IMR-90 (cell line): ENCODE measurements around the gene RNF212. TPM values are rescaled to one million over a fixed set of nuclear protein-coding genes. Genes with fewer than 3 reads are reported as not detected.

Experiments used
- ATAC-seq: fragments of 200-7000 bp; cut with Tn5 transposase; 2 replicates; pipeline ENCODE4 v1.9.1; 2020; ENCODE audit warnings: low read depth, mild to moderate bottlenecking, moderate library complexity
- BruUV-seq: library from RNA; stranded (reverse); fragments of 400-500 nt; replicated peaks from 2 replicates; lab custom pipeline; 2021; lab: Mats Ljungman, UMichigan
- CTCF ChIA-PET: fragments of 300-600 bp; formaldehyde crosslinking; extraction: SDS; loops from one replicate; lab custom pipeline; 2021; ENCODE audit warnings: antibody characterized with exemption; lab: Yijun Ruan, JAX
- POLR2A ChIA-PET: fragments of 300-600 bp; sonication (Branson Sonifier 250); formaldehyde crosslinking; loops from one replicate; lab custom pipeline; 2022; ENCODE audit warnings: antibody characterized with exemption; ENCODE audit not compliant: unreplicated experiment; lab: Charles Lee
- DNase-seq: peaks from one replicate; pipeline ENCODE4 v3.0.0; 2013
- H2AFZ ChIP-seq: replicated peaks from 2 replicates; pipeline ENCODE3; 2013; ENCODE audit warnings: low read length, mild to moderate bottlenecking; ENCODE audit not compliant: poor library complexity
- H2AK5ac ChIP-seq: 2 replicates; pipeline ENCODE4 v1.6.1; 2013; ENCODE audit warnings: low read depth, low read length, inconsistent platforms
- H2AK9ac ChIP-seq: replicated peaks from 2 replicates; pipeline ENCODE3; 2013; ENCODE audit warnings: mild to moderate bottlenecking, low read depth, low read length, moderate library complexity; ENCODE audit not compliant: poor library complexity
- H2BK120ac ChIP-seq: 2 replicates; pipeline ENCODE4 v1.6.1; 2013; ENCODE audit warnings: low read depth, low read length, inconsistent platforms
- H2BK15ac ChIP-seq: 3 replicates; pipeline ENCODE4 v1.6.1; 2013; ENCODE audit warnings: low read depth, low read length, inconsistent platforms
- H2BK20ac ChIP-seq: 2 replicates; pipeline ENCODE4 v1.6.1; 2013; ENCODE audit warnings: low read depth, mild to moderate bottlenecking, inconsistent platforms, low read length, moderate library complexity
- H2BK5ac ChIP-seq: 2 replicates; pipeline ENCODE4 v1.6.1; 2013; ENCODE audit warnings: mild to moderate bottlenecking, low read depth, low read length, inconsistent platforms; ENCODE audit not compliant: poor library complexity, severe bottlenecking
- H3K14ac ChIP-seq: replicated peaks from 2 replicates; pipeline ENCODE4 v1.6.1; 2013; ENCODE audit warnings: low read depth, low read length, inconsistent platforms
- H3K18ac ChIP-seq: 2 replicates; pipeline ENCODE4 v1.6.1; 2013; ENCODE audit warnings: low read depth, low read length, control low read depth
- H3K23ac ChIP-seq: 2 replicates; pipeline ENCODE4 v1.6.1; 2013; ENCODE audit warnings: low read depth, low read length, inconsistent platforms
- H3K27ac ChIP-seq: 2 replicates; pipeline ENCODE4 v1.5.1; 2013; ENCODE audit warnings: mild to moderate bottlenecking, control low read depth, low read length; ENCODE audit not compliant: insufficient read depth
- H3K27me3 ChIP-seq: 2 replicates; pipeline ENCODE4 v1.6.1; 2013; ENCODE audit warnings: low read length; ENCODE audit not compliant: control insufficient read depth, insufficient read depth
- H3K36me3 ChIP-seq: 2 replicates; pipeline ENCODE4 v1.6.1; 2013; ENCODE audit warnings: low read length, mixed read lengths; ENCODE audit not compliant: control insufficient read depth, insufficient read depth
- H3K4ac ChIP-seq: 2 replicates; pipeline ENCODE4 v1.6.1; 2013; ENCODE audit warnings: low read depth, low read length, inconsistent platforms
- H3K4me1 ChIP-seq: 2 replicates; pipeline ENCODE4 v1.6.1; 2013; ENCODE audit warnings: low read length, mixed read lengths; ENCODE audit not compliant: control insufficient read depth, insufficient read depth
- H3K4me2 ChIP-seq: 2 replicates; pipeline ENCODE4 v1.6.1; 2013; ENCODE audit warnings: low read depth, mild to moderate bottlenecking, control low read depth, low read length, moderate library complexity
- H3K4me3 ChIP-seq: 2 replicates; pipeline ENCODE4 v1.5.1; 2013; ENCODE audit warnings: low read depth, mild to moderate bottlenecking, control low read depth, low read length, moderate library complexity; ENCODE audit not compliant: insufficient read depth
- H3K56ac ChIP-seq: 2 replicates; pipeline ENCODE4 v1.6.1; 2013; ENCODE audit warnings: low read length, inconsistent platforms; ENCODE audit not compliant: insufficient read depth; ENCODE audit errors: extremely low read depth
- H3K79me1 ChIP-seq, 2 experiments: 2 replicates each; pipeline ENCODE4 v1.6.1; 2013; ENCODE audit warnings: low read length in 2 of 2, inconsistent platforms in 1 of 2, low read depth in 1 of 2
- H3K9ac ChIP-seq: 2 replicates; pipeline ENCODE4 v1.6.1; 2013; ENCODE audit warnings: low read depth, low read length, control low read depth
- H3K9me1 ChIP-seq: 2 replicates; pipeline ENCODE4 v1.6.1; 2013; ENCODE audit warnings: low read length, inconsistent platforms; ENCODE audit not compliant: insufficient read depth
- H3K9me3 ChIP-seq: 2 replicates; pipeline ENCODE4 v1.6.1; 2013; ENCODE audit warnings: low read length; ENCODE audit not compliant: control insufficient read depth, insufficient read depth
- H4K20me1 ChIP-seq: 2 replicates; pipeline ENCODE4 v1.6.1; 2013; ENCODE audit warnings: low read length, inconsistent platforms; ENCODE audit not compliant: insufficient read depth
- H4K5ac ChIP-seq: 2 replicates; pipeline ENCODE4 v1.6.1; 2013; ENCODE audit warnings: mild to moderate bottlenecking, low read depth, low read length, control low read depth
- H4K8ac ChIP-seq, 2 experiments: 2 replicates each; pipeline ENCODE4 v1.6.1; 2013; ENCODE audit warnings: low read depth in 2 of 2, low read length in 2 of 2, control low read depth in 1 of 2, inconsistent platforms in 1 of 2
- H4K91ac ChIP-seq: 2 replicates; pipeline ENCODE4 v1.6.1; 2013; ENCODE audit warnings: low read depth, low read length, inconsistent platforms; ENCODE audit not compliant: insufficient read depth
- BHLHE40 ChIP-seq: fragments of 150-350 bp; IDR thresholded peaks from 2 replicates; pipeline ENCODE4 v1.6.1; 2016; ENCODE audit warnings: mild to moderate bottlenecking, low read depth, low read length
- CEBPB ChIP-seq: IDR thresholded peaks from 2 replicates; pipeline ENCODE4 v1.6.1; 2012; ENCODE audit warnings: low read depth, low read length, improper control_type of control experiment
- CHD1 ChIP-seq: IDR thresholded peaks from 2 replicates; pipeline ENCODE4 v1.6.1; 2012; ENCODE audit warnings: low read depth, low read length, improper control_type of control experiment
- CTCF ChIP-seq: conservative IDR thresholded peaks from 2 replicates; pipeline ENCODE4 v1.5.1; 2012; ENCODE audit warnings: mild to moderate bottlenecking, low read depth, low read length, improper control_type of control experiment
- ELK1 ChIP-seq: fragments of 150-350 bp; IDR thresholded peaks from 2 replicates; pipeline ENCODE4 v1.6.1; 2016; ENCODE audit warnings: low read depth, mild to moderate bottlenecking, low read length, moderate library complexity, borderline replicate concordance
- FOS ChIP-seq: fragments of 150-350 bp; IDR thresholded peaks from 2 replicates; pipeline ENCODE4 v1.6.1; 2016; ENCODE audit warnings: low read depth, low read length
- MAFK ChIP-seq: IDR thresholded peaks from 2 replicates; pipeline ENCODE4 v1.6.1; 2012; ENCODE audit warnings: low read depth, low read length, improper control_type of control experiment
- MAZ ChIP-seq: IDR thresholded peaks from 2 replicates; pipeline ENCODE4 v1.6.1; 2012; ENCODE audit warnings: low read depth, mild to moderate bottlenecking, low read length, improper control_type of control experiment, moderate library complexity, borderline replicate concordance
- MXI1 ChIP-seq: IDR thresholded peaks from 2 replicates; pipeline ENCODE4 v1.6.1; 2012; ENCODE audit warnings: low read depth, mild to moderate bottlenecking, low read length, moderate library complexity, borderline replicate concordance
- NFE2L2 ChIP-seq: fragments of 150-350 bp; IDR thresholded peaks from 2 replicates; pipeline ENCODE4 v1.6.1; 2016; ENCODE audit warnings: low read depth, mild to moderate bottlenecking, low read length
- POLR2A ChIP-seq: IDR thresholded peaks from 2 replicates; pipeline ENCODE4 v1.6.1; 2012; ENCODE audit warnings: mild to moderate bottlenecking, low read depth, low read length
- RAD21 ChIP-seq: IDR thresholded peaks from 2 replicates; pipeline ENCODE4 v1.6.1; 2012; ENCODE audit warnings: low read length, improper control_type of control experiment
- RCOR1 ChIP-seq: IDR thresholded peaks from 2 replicates; pipeline ENCODE4 v1.6.1; 2012; ENCODE audit warnings: mild to moderate bottlenecking, low read length, improper control_type of control experiment; ENCODE audit not compliant: insufficient replicate concordance
- RFX5 ChIP-seq: IDR thresholded peaks from 2 replicates; pipeline ENCODE4 v1.8.0; 2012; ENCODE audit warnings: low read depth, mild to moderate bottlenecking, low read length, moderate library complexity
- SMC3 ChIP-seq: fragments of 150-350 bp; IDR thresholded peaks from 2 replicates; pipeline ENCODE4 v1.6.1; 2016; ENCODE audit warnings: low read depth, mild to moderate bottlenecking, antibody characterized with exemption, low read length, moderate library complexity
- USF2 ChIP-seq: fragments of 150-350 bp; IDR thresholded peaks from 2 replicates; pipeline ENCODE4 v1.6.1; 2017; ENCODE audit warnings: mild to moderate bottlenecking, antibody characterized with exemption, low read length, low read depth
- WGBS, 2 experiments: methylation state at CpG; one replicate each; pipeline versions ENCODE4 v1.1.5 to v1.1.7; 2013; ENCODE audit warnings: missing lambda C conversion rate in 2 of 2; ENCODE audit not compliant: insufficient read length in 1 of 2; ENCODE audit errors: extremely low coverage in 2 of 2; 5-methylcytosine and 5-hydroxymethylcytosine counted together
- dilution Hi-C: fragments of 300-500 bp; cut with HindIII; formaldehyde crosslinking; loops from one replicate; pipeline ENCODE4 v1.14.3; 2018; ENCODE audit warnings: low sequenced_read_pairs; ENCODE audit not compliant: unreplicated experiment
- in situ Hi-C: fragments of 300-500 bp; cut with MboI; formaldehyde crosslinking; loops from 3 replicates; pipeline ENCODE4 v1.14.3; 2019; ENCODE audit warnings: low sequenced_read_pairs, inconsistent platforms, mixed read lengths
- intact Hi-C: fragments of 100-400 bp; cut with micrococcal nuclease; formaldehyde crosslinking; loops from 2 replicates; pipeline ENCODE4 v1.10.0; 2022
- polyA plus RNA-seq, 3 experiments: library from polyadenylated mRNA; depleted of rRNA; stranded (reverse); fragments of >200 nt; gene quantifications; 2 replicates each; pipeline ENCODE4 v1.2.3, GENCODE V29; 2012; ENCODE audit warnings: low replicate concordance in 1 of 3
- total RNA-seq: library from RNA; depleted of rRNA; stranded (reverse); fragments of >200 nt; gene quantifications from 2 replicates; pipeline ENCODE4 v1.2.3, GENCODE V29; 2012

The RNF212 gene
- total and polyA plus RNA-seq, 2 of the 4 experiments (the other 2 are of a cell fraction), result under 0.01 to 0.51 TPM

- H3K36me3 ChIP-seq, result no peaks in the 10 kb centered on the region
- H3K9me3 ChIP-seq, result peaks cover 16% of the 10 kb centered on the region
- H2BK20ac ChIP-seq, result no peak overlapping the region
- no peak overlapping the region for H3K9ac ChIP-seq
- H4K20me1 ChIP-seq, result no peaks in the 10 kb centered on the region; the same call in 1 of the 2 replicates
- H3K9me1 ChIP-seq, result peaks cover 3% of the 10 kb centered on the region; the same call in 1 of the 2 replicates
- no peak overlapping the region for H3K4ac ChIP-seq
- H2BK120ac ChIP-seq, result no peak overlapping the region
- H3K4me1 ChIP-seq, result peaks cover 1% of the 10 kb centered on the region; the same call in 1 of the 2 replicates
- H2AK5ac ChIP-seq, result no peak overlapping the region
- H2BK5ac ChIP-seq, result no peak overlapping the region
- TF ChIP-seq MAFK, result no peak
- TF ChIP-seq SMC3, result no peak
- TF ChIP-seq POLR2A, result no peak
- TF ChIP-seq RCOR1, result no peak
- TF ChIP-seq RFX5, result no peak
- no peak for TF ChIP-seq RAD21
- TF ChIP-seq CTCF, result no peak
- no peak for TF ChIP-seq CHD1
- no peak for TF ChIP-seq FOS
- TF ChIP-seq MXI1, result no peak
- TF ChIP-seq MAZ, result no peak
- no peak for TF ChIP-seq CEBPB
- TF ChIP-seq BHLHE40, result no peak
- no peak for TF ChIP-seq USF2
- no peak for TF ChIP-seq NFE2L2
- TF ChIP-seq ELK1, result no peak
- no peak overlapping the region for H3K4me3 ChIP-seq
- no peak overlapping the region for H2AFZ ChIP-seq
- peaks cover 55% of the 10 kb centered on the region for H3K27me3 ChIP-seq
- no peak overlapping the region for H4K91ac ChIP-seq
- in situ Hi-C loops, result loop anchor here (25.0 kb wide), 1 partner anchor 484 kb away; no protein-coding TSS in a partner anchor
- no peak overlapping the region for H2AK9ac ChIP-seq
- H3K56ac ChIP-seq, result no peak overlapping the region
- H4K8ac ChIP-seq, result no peak overlapping the region
- ChIA-PET POLR2A (no interaction called here), CTCF (no interaction called here)
- ATAC-seq, result no peak
- no peak overlapping the region for H3K14ac ChIP-seq
- no peak for DNase-seq
- H2BK15ac ChIP-seq, result no peak overlapping the region
- H3K4me2 ChIP-seq, result no peak overlapping the region
- no TSS peak for BruUV-seq
- intact Hi-C loops, result no loop called here
- H3K79me1 ChIP-seq, result no peaks in the 10 kb centered on the region
- dilution Hi-C loops, result no loop called here
- no peak overlapping the region for H3K27ac ChIP-seq
- H3K18ac ChIP-seq, result no peak overlapping the region
- no peak overlapping the region for H3K23ac ChIP-seq
- WGBS, 2 experiments, result 73% methylated on average over 6 of the region's 11 CpGs; no CpG with 5 or more reads in 1 of the 2 experiments
- no peak overlapping the region for H4K5ac ChIP-seq
These were observed 40.3 kb upstream of the RNF212 start for GRCh38 chr4:1153567-1154090.
